Naive thymus-derived CD4-positive, alpha-beta T cell (primary cell): ENCODE measurements around the gene VWA7. TPM values are rescaled to one million over a fixed set of nuclear protein-coding genes. Genes with fewer than 3 reads are reported as not detected.

Experiments used
- ATAC-seq: fragments of 150-1000 bp; cut with Tn5 transposase; 2 replicates; pipeline ENCODE4 v1.10.0; 2021; ENCODE audit warnings: mild to moderate bottlenecking, moderate library complexity
- CTCF ChIA-PET: fragments of 350-600 bp; sonication (Branson Sonifier 250); formaldehyde crosslinking; loops from one replicate; lab custom pipeline; 2021; ENCODE audit warnings: antibody characterized with exemption; lab: Charles Lee
- POLR2A ChIA-PET: fragments of 350-600 bp; sonication (Branson Sonifier 250); formaldehyde crosslinking; loops from one replicate; lab custom pipeline; 2021; ENCODE audit warnings: antibody characterized with exemption, inconsistent platforms; lab: Charles Lee
- DNase-seq, 9 donors: peaks; one replicate each; pipeline versions ENCODE4 v3.0.0 to v3.0.0-alpha.2; 2020 to 2022; ENCODE audit warnings: mixed read lengths in 1 of 9
- H3K27ac ChIP-seq: one replicate; pipeline ENCODE4 v1.7.0; 2013; ENCODE audit warnings: mild to moderate bottlenecking, low read depth, low read length, moderate library complexity
- H3K27me3 ChIP-seq, 2 donors: one replicate each; pipeline ENCODE4 v1.7.0; 2013; ENCODE audit warnings: low read length in 2 of 2, mild to moderate bottlenecking in 2 of 2, moderate library complexity in 2 of 2; ENCODE audit not compliant: control insufficient read depth in 2 of 2, insufficient read depth in 2 of 2
- H3K36me3 ChIP-seq, 3 experiments: 1 replicate in 2 of 3; 2 replicates in 1 of 3; pipeline ENCODE4 v1.7.0; 2013; ENCODE audit warnings: low read length in 3 of 3, mild to moderate bottlenecking in 3 of 3, moderate library complexity in 1 of 3; ENCODE audit not compliant: insufficient read depth in 3 of 3, control insufficient read depth in 2 of 3
- H3K4me1 ChIP-seq, 2 donors: one replicate each; pipeline ENCODE4 v1.7.0; 2013; ENCODE audit warnings: low read length in 2 of 2, mild to moderate bottlenecking in 2 of 2, moderate library complexity in 1 of 2; ENCODE audit not compliant: control insufficient read depth in 2 of 2, insufficient read depth in 2 of 2
- H3K4me3 ChIP-seq: 2 replicates; pipeline ENCODE4 v1.7.0; 2013; ENCODE audit warnings: mild to moderate bottlenecking, low read length
- H3K9me3 ChIP-seq, 3 experiments: 1 replicate in 2 of 3; 2 replicates in 1 of 3; pipeline ENCODE4 v1.7.0; 2013; ENCODE audit warnings: low read length in 3 of 3; ENCODE audit not compliant: control insufficient read depth in 2 of 3
- H3K27ac Mint-ChIP-seq, 9 donors: one replicate each; pipeline ENCODE4 v1.8.0; 2020 to 2022; ENCODE audit warnings: mixed read lengths in 9 of 9, mild to moderate bottlenecking in 8 of 9, moderate library complexity in 5 of 9, inconsistent platforms in 2 of 9
- H3K27me3 Mint-ChIP-seq, 5 donors: one replicate each; pipeline ENCODE4 v1.8.0; 2021 to 2022; ENCODE audit warnings: mixed read lengths in 5 of 5, mild to moderate bottlenecking in 1 of 5
- H3K36me3 Mint-ChIP-seq, 5 donors: one replicate each; pipeline ENCODE4 v1.8.0; 2020 to 2022; ENCODE audit warnings: mixed read lengths in 5 of 5, mild to moderate bottlenecking in 3 of 5, inconsistent platforms in 1 of 5
- H3K4me1 Mint-ChIP-seq, 7 donors: one replicate each; pipeline ENCODE4 v1.8.0; 2020 to 2022; ENCODE audit warnings: mixed read lengths in 7 of 7, mild to moderate bottlenecking in 3 of 7, inconsistent platforms in 1 of 7
- H3K4me3 Mint-ChIP-seq, 10 donors: one replicate each; pipeline ENCODE4 v1.8.0; 2020 to 2022; ENCODE audit warnings: mild to moderate bottlenecking in 10 of 10, mixed read lengths in 10 of 10, moderate library complexity in 6 of 10, inconsistent platforms in 2 of 10
- H3K9me3 Mint-ChIP-seq, 11 donors: one replicate each; pipeline ENCODE4 v1.8.0; 2020 to 2022; ENCODE audit warnings: mixed read lengths in 11 of 11, mild to moderate bottlenecking in 4 of 11, inconsistent platforms in 1 of 11, moderate library complexity in 1 of 11
- intact Hi-C, 2 donors: fragments of 100-400 bp; cut with micrococcal nuclease; formaldehyde crosslinking; loops; one replicate each; pipeline ENCODE4 v1.15.1; 2023
- polyA plus RNA-seq, 2 donors: library from polyadenylated mRNA; unstranded; fragments of 300-500 nt; fragmentation: Illumina TruSeq; gene quantifications; one replicate each; pipeline ENCODE4 v1.2.3, GENCODE V29; 2021
- total RNA-seq, 6 experiments: library from RNA in 5 of 6; stranded (reverse) in 5 of 6; gene quantifications; 1 replicate in 5 of 6; 2 replicates in 1 of 6; pipeline ENCODE4 v1.2.3 and lab custom pipeline; 2021 to 2026

The VWA7 gene
- total and polyA plus RNA-seq, 7 experiments from 2014 or later, result 0.53 to 4.5 (median 1.1) TPM; not detected in 2

DNA sequence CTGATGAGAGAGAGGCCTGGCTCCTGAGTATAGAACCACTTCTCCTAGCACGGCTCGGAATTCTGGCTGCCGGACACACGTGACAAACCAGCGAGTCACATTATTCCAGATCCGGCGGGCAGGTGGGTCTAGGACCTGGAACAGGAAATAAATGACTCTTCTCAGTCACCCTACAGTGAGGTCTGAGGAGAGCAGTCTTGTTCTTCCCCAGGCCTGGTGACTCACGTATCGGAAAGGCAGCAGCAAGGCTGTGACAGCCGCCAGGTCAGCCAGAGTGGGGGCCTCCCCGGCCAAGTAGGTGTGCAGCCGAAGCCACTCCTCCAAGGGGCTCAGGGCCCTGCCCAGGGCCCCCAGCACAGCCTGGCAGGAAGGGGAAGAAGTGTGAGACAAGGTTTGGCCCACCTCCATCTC, 15.6 kb upstream of the VWA7 start:
- peaks cover 18 to 24% of the 10 kb centered on the region in 2 donors for H3K4me1 ChIP-seq
- peaks cover 11 to 46% (median 31%) of the 10 kb centered on the region in 7 donors for H3K4me1 Mint-ChIP-seq
- H3K9me3 Mint-ChIP-seq, result no peaks in the 10 kb centered on the region
- POLR2A ChIA-PET, result no interaction called here
- no peak overlapping the region for H3K4me3 ChIP-seq
- ATAC-seq, result no peak
- no peak overlapping the region for H3K27ac ChIP-seq
- no peaks in the 10 kb centered on the region for H3K27me3 ChIP-seq
- peaks cover 0 to 13% (median 0%) of the 10 kb centered on the region in 3 experiments for H3K36me3 ChIP-seq
- no peak overlapping the region for H3K4me3 Mint-ChIP-seq
- DNase-seq, result no peak
- peak overlapping the region in 4 of 9 donors; percentile 14 to 80 (median 40) for H3K27ac Mint-ChIP-seq
- intact Hi-C loops, result no loop called here
- no peaks in the 10 kb centered on the region for H3K9me3 ChIP-seq
- H3K36me3 Mint-ChIP-seq, result peaks cover 0 to 15% (median 9%) of the 10 kb centered on the region in 5 donors
- CTCF ChIA-PET, result interaction anchor here (1.1 kb wide), 1 partner anchor 54 kb away, joined by 3 read pairs; no protein-coding TSS in a partner anchor
- H3K27me3 Mint-ChIP-seq, result no peaks in the 10 kb centered on the region

DNA sequence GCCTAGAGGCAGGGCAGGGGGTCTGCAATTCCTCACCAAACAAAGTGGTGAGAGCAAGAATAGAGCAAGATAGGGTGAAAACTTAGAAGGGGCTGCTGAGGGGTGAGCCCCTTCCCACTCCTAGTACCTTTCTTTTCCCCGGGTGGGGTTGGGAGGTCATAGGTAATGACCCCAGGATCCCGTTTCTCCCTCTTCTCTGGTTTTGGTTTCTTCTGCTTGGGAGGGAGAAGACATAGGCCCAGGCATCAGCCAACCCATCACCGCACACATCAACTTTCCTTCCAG, 14.9 kb upstream of the VWA7 start:
- intact Hi-C loops, result no loop called here
- Mint-ChIP-seq H3K9me3 (no peaks in the 10 kb centered on the region), H3K4me1 (peaks cover 7 to 39% (median 27%) of the 10 kb centered on the region in 7 donors), H3K4me3 (peak overlapping the region in 1 of 10 donors; percentile 38), H3K27ac (peak overlapping the region in 2 of 9 donors; percentile 12 to 38), H3K27me3 (no peaks in the 10 kb centered on the region), H3K36me3 (peaks cover 0 to 15% (median 9%) of the 10 kb centered on the region in 5 donors)
- CTCF ChIA-PET, result interaction anchor here (1.1 to 1.2 kb wide), 2 partner anchors 22 to 53 kb away, joined by 3 to 5 read pairs; no protein-coding TSS in a partner anchor
- Histone ChIP-seq H3K36me3 (peaks cover 0 to 13% (median 0%) of the 10 kb centered on the region in 3 experiments), H3K9me3 (no peaks in the 10 kb centered on the region), H3K27ac (no peak overlapping the region), H3K4me1 (peaks cover 10 to 17% of the 10 kb centered on the region in 2 donors), H3K27me3 (no peaks in the 10 kb centered on the region), H3K4me3 (no peak overlapping the region)
- POLR2A ChIA-PET, result no interaction called here
- DNase-seq, result no peak
- ATAC-seq, result no peak

DNA sequence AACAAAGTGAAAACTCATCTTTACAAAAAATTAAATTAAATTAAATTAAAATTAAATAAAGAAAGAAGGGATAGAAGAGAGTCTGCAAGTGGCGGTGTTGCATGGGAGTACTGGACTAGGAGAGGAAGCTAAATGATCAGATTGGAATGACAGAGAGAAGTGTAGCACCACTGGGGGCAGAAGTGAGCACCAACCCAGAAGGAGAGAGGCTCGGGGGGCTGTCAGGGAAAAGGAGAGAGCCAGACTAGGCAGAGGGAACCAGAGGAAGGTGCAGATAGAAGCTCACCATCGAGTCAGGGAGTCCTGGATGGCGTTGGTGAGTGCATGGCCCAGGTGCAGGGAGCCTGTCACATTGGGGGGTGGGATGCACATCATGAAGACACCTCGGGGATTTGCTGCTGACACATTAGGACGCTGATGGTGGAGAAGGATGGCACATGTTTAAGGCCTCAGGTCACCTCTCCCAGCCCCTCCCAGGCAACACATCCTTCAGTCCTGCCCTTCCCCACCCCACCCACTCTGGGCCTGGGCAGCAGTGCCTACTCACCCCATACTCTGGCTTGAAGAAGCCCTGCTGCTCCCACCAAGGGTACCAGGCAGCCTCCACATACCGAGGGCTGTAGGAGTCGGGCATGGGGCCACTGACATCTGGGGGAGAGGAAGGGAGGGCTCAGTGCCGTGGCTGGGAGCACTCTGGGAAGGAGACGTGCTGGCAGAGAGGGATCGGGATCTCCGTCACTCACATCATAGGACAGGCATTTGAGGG, 14.4 kb upstream of the VWA7 start:
- no peaks in the 10 kb centered on the region for H3K9me3 Mint-ChIP-seq
- Histone ChIP-seq H3K27ac (no peak overlapping the region), H3K36me3 (peaks cover 0 to 13% (median 0%) of the 10 kb centered on the region in 3 experiments), H3K27me3 (no peaks in the 10 kb centered on the region), H3K9me3 (no peaks in the 10 kb centered on the region), H3K4me3 (no peak overlapping the region), H3K4me1 (peaks cover 5 to 12% of the 10 kb centered on the region in 2 donors)
- peaks cover 7 to 34% (median 24%) of the 10 kb centered on the region in 7 donors for H3K4me1 Mint-ChIP-seq
- DNase-seq, result peak in 1 of 9 donors; percentile 25
- ATAC-seq, result no peak
- peaks cover 0 to 15% (median 9%) of the 10 kb centered on the region in 5 donors for H3K36me3 Mint-ChIP-seq
- ChIA-PET POLR2A (interaction anchor here (0.6 to 1.2 kb wide), 5 partner anchors 7 to 111 kb away, joined by 3 to 5 read pairs (median 4); partner anchors contain the start of genes LSM2 and LY6G5C), CTCF (interaction anchor here (1.0 to 2.1 kb wide), 6 partner anchors 14 to 62 kb away, joined by 3 to 7 read pairs (median 5); partner anchors contain the start of genes DDAH2, MSH5 and VWA7)
- intact Hi-C loops, result no loop called here
- H3K27me3 Mint-ChIP-seq, result no peaks in the 10 kb centered on the region
- peak overlapping the region in 4 of 9 donors; percentile 2 to 66 (median 27) for H3K27ac Mint-ChIP-seq
- H3K4me3 Mint-ChIP-seq, result peak overlapping the region in 3 of 10 donors; percentile 2 to 41 (median 38)

DNA sequence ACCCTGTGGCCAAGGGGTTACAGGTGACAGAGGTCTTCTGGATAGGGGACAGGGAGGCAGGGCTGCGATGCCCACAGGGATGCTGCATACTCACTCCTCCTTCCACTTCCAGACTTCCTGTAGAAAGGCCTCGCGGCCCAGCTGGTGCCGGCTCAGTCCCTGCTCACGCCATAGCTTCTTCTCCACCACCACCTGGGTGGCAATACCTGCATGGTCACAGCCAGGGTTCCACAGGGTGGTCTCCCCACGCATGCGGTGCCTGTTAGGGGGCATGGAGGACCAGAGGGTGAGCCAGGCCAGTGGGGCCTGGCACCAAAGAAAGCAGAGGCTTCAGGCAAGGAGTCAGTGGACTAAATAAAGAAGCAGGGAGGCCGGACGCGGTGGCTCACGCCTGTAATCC, 8.3 kb upstream of the VWA7 start:
- Mint-ChIP-seq H3K4me3 (no peak overlapping the region), H3K27me3 (no peaks in the 10 kb centered on the region), H3K27ac (no peak overlapping the region), H3K4me1 (peaks cover 0 to 4% (median under 1%) of the 10 kb centered on the region in 7 donors), H3K36me3 (peaks cover 4 to 33% (median 10%) of the 10 kb centered on the region in 5 donors), H3K9me3 (no peaks in the 10 kb centered on the region)
- intact Hi-C loops, result no loop called here
- ATAC-seq (no peak), DNase-seq (no peak)
- no peaks in the 10 kb centered on the region for H3K27me3 ChIP-seq
- H3K27ac ChIP-seq, result no peak overlapping the region
- ChIA-PET CTCF (interaction anchor here (0.6 kb wide), 1 partner anchor 21 kb away, joined by 3 read pairs; the partner anchor contains the start of gene LSM2), POLR2A (interaction anchor here (1.3 kb wide), 2 partner anchors 11 to 46 kb away, joined by 3 to 4 read pairs; partner anchors contain the start of gene MSH5)
- peaks cover 3 to 55% (median 5%) of the 10 kb centered on the region in 3 experiments for H3K36me3 ChIP-seq
- H3K4me3 ChIP-seq, result no peak overlapping the region
- no peaks in the 10 kb centered on the region for H3K9me3 ChIP-seq
- H3K4me1 ChIP-seq, result no peaks in the 10 kb centered on the region

DNA sequence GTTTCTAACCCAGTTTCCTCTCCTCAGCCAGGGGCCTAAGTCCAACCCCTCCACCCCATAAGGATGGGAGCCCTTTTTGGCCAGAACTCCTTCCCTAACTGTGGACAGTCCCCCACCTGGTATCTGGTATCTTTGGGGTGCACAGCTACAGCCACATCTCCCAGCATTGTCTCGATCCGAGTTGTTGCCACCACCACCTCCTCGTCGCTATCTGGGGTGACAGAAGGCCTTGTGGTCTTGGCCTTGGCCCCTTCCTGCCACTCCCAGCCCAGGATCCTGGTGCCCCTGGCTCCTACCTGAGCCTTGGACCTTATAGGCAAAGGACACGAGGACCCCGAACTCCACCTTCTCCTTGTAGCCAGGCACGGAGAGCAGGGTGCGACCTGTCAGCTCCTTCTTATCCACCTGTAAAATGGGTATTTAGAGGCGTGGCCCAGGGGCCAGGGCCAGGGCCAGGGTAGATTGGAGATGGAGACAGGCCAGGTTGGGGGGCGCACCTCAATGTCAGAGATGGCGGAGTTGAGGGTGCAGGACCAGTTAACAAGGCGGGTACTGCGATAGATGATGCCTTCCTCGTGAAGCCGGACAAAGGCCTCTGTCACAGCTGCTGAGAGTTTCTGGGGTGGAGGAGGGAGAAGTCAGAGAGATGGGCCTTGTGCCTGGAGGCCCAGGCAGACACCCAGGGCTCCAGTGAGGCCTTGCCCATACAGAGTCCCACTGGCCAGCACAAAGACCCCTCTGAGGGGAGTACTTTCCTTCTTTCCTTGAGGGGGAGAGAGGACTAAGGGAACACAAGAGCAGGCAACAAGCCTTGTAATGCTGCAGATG, 7.2 kb upstream of the VWA7 start:
- intact Hi-C loops, result no loop called here
- no peaks in the 10 kb centered on the region for H3K27me3 ChIP-seq
- H3K27ac Mint-ChIP-seq, result peak overlapping the region in 2 of 9 donors; percentile 28 to 55
- no peaks in the 10 kb centered on the region for H3K4me1 ChIP-seq
- H3K27ac ChIP-seq, result no peak overlapping the region
- H3K9me3 ChIP-seq, result no peaks in the 10 kb centered on the region
- no peak overlapping the region for H3K4me3 ChIP-seq
- no peaks in the 10 kb centered on the region for H3K9me3 Mint-ChIP-seq
- ChIA-PET POLR2A (interaction anchor here (0.6 kb wide), 1 partner anchor 46 kb away, joined by 3 read pairs; no protein-coding TSS in a partner anchor), CTCF (interaction anchor here (0.7 to 1.2 kb wide), 2 partner anchors 11 to 34 kb away, joined by 3 to 4 read pairs; no protein-coding TSS in a partner anchor)
- no peak overlapping the region for H3K4me3 Mint-ChIP-seq
- DNase-seq (no peak), ATAC-seq (no peak)
- H3K36me3 Mint-ChIP-seq, result peaks cover 4 to 40% (median 12%) of the 10 kb centered on the region in 5 donors
- H3K4me1 Mint-ChIP-seq, result peaks cover 0 to 2% (median 0%) of the 10 kb centered on the region in 7 donors
- peaks cover 3 to 64% (median 5%) of the 10 kb centered on the region in 3 experiments for H3K36me3 ChIP-seq
- H3K27me3 Mint-ChIP-seq, result no peaks in the 10 kb centered on the region
